Upper lobe of left lung (tissue), 4 donors: ENCODE data around the gene CTLA4.

Experiments
- EP300 ChIP-seq, 4 donors: sonication (generic); formaldehyde crosslinking; IDR thresholded peaks; one replicate each; pipeline ENCODE4 v1.5.1; 2017; ENCODE audit warnings: antibody characterized with exemption in 4 of 4, control low read depth in 2 of 4
- POLR2A ChIP-seq, 4 donors: fragments of 450-650 bp; IDR thresholded peaks; one replicate each; pipeline ENCODE4 v1.5.1; 2016 to 2017; ENCODE audit warnings: antibody characterized with exemption in 4 of 4, mild to moderate bottlenecking in 2 of 4
- POLR2AphosphoS5 ChIP-seq, 2 donors: sonication (generic); formaldehyde crosslinking; IDR thresholded peaks; one replicate each; pipeline ENCODE4 v1.5.1; 2017; ENCODE audit warnings: antibody characterized with exemption in 2 of 2
- TF ChIP-seq, protein P1 (sequence below), 6 experiments: fragments of 450-650 bp in 4 of 6; fragments of 200-600 bp in 2 of 6; sonication (generic) in 2 of 6; IDR thresholded peaks; one replicate each; pipeline ENCODE4 v1.5.1; 2016 to 2019; ENCODE audit warnings: antibody characterized with exemption in 6 of 6

DNA sequence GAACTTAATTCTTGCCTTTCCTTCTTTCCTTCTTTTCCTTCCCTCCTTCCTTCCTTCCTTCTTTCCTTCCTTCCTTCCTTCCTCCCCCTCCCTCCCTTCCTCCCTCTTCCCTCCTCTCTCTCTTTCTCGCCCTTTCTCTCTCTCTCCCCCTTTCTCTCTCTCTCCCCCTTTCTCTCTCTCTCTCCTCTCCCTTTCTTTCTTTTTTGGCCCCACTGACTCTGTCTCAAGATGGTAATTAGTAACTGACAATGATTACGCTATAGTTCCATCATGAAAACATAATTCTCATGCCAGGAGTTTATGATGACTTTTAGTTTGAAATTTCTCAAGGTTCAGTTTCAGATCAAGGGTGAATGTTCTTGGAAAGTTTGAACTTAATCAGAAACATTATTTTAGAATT is 14.8 kb upstream of the CTLA4 start:
- no peak for TF ChIP-seq POLR2AphosphoS5 (IDR thresholded peaks at IDR 0.05)
- TF ChIP-seq, protein P1, sequence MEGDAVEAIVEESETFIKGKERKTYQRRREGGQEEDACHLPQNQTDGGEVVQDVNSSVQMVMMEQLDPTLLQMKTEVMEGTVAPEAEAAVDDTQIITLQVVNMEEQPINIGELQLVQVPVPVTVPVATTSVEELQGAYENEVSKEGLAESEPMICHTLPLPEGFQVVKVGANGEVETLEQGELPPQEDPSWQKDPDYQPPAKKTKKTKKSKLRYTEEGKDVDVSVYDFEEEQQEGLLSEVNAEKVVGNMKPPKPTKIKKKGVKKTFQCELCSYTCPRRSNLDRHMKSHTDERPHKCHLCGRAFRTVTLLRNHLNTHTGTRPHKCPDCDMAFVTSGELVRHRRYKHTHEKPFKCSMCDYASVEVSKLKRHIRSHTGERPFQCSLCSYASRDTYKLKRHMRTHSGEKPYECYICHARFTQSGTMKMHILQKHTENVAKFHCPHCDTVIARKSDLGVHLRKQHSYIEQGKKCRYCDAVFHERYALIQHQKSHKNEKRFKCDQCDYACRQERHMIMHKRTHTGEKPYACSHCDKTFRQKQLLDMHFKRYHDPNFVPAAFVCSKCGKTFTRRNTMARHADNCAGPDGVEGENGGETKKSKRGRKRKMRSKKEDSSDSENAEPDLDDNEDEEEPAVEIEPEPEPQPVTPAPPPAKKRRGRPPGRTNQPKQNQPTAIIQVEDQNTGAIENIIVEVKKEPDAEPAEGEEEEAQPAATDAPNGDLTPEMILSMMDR (IDR thresholded peaks at IDR 0.05): no peak
- TF ChIP-seq EP300 (IDR thresholded peaks at IDR 0.05): no peak
- TF ChIP-seq POLR2A (IDR thresholded peaks at IDR 0.05): no peak
